GM12878 (cell line): Measurements from ENCODE around the gene NAV2.

Source experiments
- POLR2A ChIP-seq: IDR thresholded peaks from 2 replicates; pipeline ENCODE4 v1.6.1; 2011; ENCODE audit warnings: low read depth, mild to moderate bottlenecking, low read length
- POLR2AphosphoS5 ChIP-seq: IDR thresholded peaks from 2 replicates; pipeline ENCODE4 v1.6.1; 2011; ENCODE audit warnings: mild to moderate bottlenecking, low read length, inconsistent platforms
- YY1 ChIP-seq: IDR thresholded peaks from 2 replicates; pipeline ENCODE4 v1.6.1; 2011; ENCODE audit warnings: low read depth, mild to moderate bottlenecking, low read length

DNA sequence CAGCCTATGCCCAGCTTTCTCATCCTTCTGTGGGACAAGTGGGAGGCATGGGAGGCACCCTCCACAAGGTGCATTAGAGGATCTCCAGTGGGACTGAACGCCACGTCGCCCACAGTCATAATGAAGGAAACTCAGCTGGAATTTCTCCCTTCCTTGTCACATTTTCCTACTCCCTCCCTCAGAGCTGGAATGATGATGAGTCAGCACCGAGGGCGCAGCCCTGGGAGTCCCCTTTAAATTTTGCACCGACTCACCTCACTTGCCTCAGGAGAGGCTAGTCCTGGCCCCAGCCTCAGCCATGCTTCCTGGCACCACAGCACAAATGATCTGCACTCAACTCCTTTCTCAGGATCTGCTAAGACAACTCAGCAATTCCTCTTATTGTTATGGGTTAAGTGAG is 413.3 kb downstream of the NAV2 start:
- no peak for TF ChIP-seq YY1
- no peak for TF ChIP-seq POLR2AphosphoS5
- TF ChIP-seq POLR2A = no peak
